GM19240 (cell line): ENCODE data around the gene DUSP15.
"Not testable (repeated sequence)": the region's sequence is repeated elsewhere in the genome, so short reads cannot be mapped to it uniquely, and the experiment has no call there.

Source experiments
- DNase-seq: peaks from one replicate; pipeline ENCODE4 v3.0.0; 2011; ENCODE audit warnings: low spot score; ENCODE audit not compliant: insufficient read length

Gene DUSP15

GRCh38 chr20:31869942-31870725 lies at the start of gene DUSP15, which contains the start of gene TTLL9:
Gene DUSP15, minus strand, starts transcription at chr20:31870527. Its CDS starts 190 bp downstream, at chr20:31870337.
Gene TTLL9, plus strand, starts transcription at chr20:31870634. Its CDS starts 493 bp downstream, at chr20:31871127.
- DNase-seq: no peak

- DNase-seq: no peak
Observed at GRCh38 chr20:31919410-31920155, 49.3 kb upstream of the DUSP15 start.

GRCh38 chr20:31918466-31919105 lies 48.3 kb upstream of the DUSP15 start:
- no peak for DNase-seq

- not testable (repeated sequence) for DNase-seq
Observed at GRCh38 chr20:31917962-31918412, 47.7 kb upstream of the DUSP15 start.

- no peak for DNase-seq
Observed at GRCh38 chr20:31916708-31917107, 46.4 kb upstream of the DUSP15 start.

- no peak for DNase-seq
Observed at GRCh38 chr20:31915491-31916280, 45.4 kb upstream of the DUSP15 start.

- no peak for DNase-seq
Observed at GRCh38 chr20:31914170-31914569, 43.8 kb upstream of the DUSP15 start.

GRCh38 chr20:31913431-31914157 lies 43.3 kb upstream of the DUSP15 start:
- no peak for DNase-seq

GRCh38 chr20:31910071-31910803 lies 39.9 kb upstream of the DUSP15 start:
- DNase-seq: no peak

- no peak for DNase-seq
Observed at GRCh38 chr20:31909253-31910070, 39.1 kb upstream of the DUSP15 start.

GRCh38 chr20:31908424-31908823 lies 38.1 kb upstream of the DUSP15 start:
- DNase-seq: no peak

- no peak for DNase-seq
Observed at GRCh38 chr20:31908016-31908415, 37.7 kb upstream of the DUSP15 start.

- DNase-seq: no peak
Observed at GRCh38 chr20:31907046-31907445, 36.7 kb upstream of the DUSP15 start.

GRCh38 chr20:31906001-31906400 lies 35.7 kb upstream of the DUSP15 start:
- no peak for DNase-seq

GRCh38 chr20:31903627-31904386 lies 33.5 kb upstream of the DUSP15 start:
- DNase-seq: no peak

GRCh38 chr20:31901615-31902014 lies 31.3 kb upstream of the DUSP15 start:
- DNase-seq: no peak

- no peak for DNase-seq
Observed at GRCh38 chr20:31897541-31897940, 27.2 kb upstream of the DUSP15 start.

- no peak for DNase-seq
Observed at GRCh38 chr20:31896049-31896448, 25.7 kb upstream of the DUSP15 start.
